HG02852 (cell line): ENCODE data around the gene OSBPL8.
"Not testable (repeated sequence)": the region's sequence is repeated elsewhere in the genome, so short reads cannot be mapped to it uniquely, and the experiment has no call there.

Source experiments
- ATAC-seq: cut with Tn5 transposase; IDR thresholded peaks from one replicate; pipeline ENCODE4 v1.9.1; 2021; ENCODE audit warnings: mild to moderate bottlenecking, moderate library complexity; ENCODE audit not compliant: unreplicated experiment

Gene OSBPL8

GRCh38 chr12:76529226-76529918 lies 30.2 kb downstream of the OSBPL8 start:
- ATAC-seq, result no peak

- no peak for ATAC-seq
Measured at GRCh38 chr12:76523408-76523807, 36.2 kb downstream of the OSBPL8 start.

GRCh38 chr12:76520348-76520747 lies 39.2 kb downstream of the OSBPL8 start:
- ATAC-seq, result no peak

DNA sequence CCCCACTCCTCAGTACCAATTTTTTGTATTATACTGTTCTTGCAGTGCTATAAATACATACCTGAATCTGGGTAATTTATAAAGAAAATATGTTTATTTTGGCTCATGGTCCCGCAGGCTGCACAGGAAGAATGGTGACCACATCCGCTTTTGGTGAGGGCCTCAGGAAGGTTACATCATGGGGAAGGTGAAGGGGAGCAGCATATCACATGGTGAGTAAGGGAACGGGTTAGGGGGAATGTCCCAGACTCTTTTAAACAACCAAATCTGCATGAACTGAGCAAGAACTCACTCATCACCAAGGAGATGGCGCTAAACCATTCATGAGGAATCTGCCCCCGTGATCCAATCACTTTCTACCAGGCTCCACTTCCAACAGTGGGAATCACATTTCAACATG lies 40.0 kb downstream of the OSBPL8 start:
- ATAC-seq, result no peak

DNA sequence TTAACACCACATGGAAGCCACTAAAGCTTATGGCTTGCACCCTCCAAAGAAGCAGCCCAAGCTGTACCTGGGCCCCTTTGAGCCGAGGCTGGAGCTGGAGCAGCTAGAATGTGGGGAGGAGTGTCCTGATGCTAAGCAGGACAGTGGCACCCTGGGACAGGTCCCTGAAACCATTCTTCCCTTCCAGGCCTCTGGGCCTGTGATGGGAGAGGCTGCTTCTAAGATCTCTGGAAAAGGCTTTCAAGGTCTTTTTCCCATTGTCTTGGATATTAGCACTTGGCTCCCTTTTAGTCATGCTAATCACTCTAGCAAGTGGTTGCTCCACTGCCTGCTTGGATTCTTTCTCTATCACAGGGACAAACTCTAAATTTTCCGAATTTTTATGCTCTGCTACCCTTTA lies 40.9 kb downstream of the OSBPL8 start:
- ATAC-seq, result no peak

DNA sequence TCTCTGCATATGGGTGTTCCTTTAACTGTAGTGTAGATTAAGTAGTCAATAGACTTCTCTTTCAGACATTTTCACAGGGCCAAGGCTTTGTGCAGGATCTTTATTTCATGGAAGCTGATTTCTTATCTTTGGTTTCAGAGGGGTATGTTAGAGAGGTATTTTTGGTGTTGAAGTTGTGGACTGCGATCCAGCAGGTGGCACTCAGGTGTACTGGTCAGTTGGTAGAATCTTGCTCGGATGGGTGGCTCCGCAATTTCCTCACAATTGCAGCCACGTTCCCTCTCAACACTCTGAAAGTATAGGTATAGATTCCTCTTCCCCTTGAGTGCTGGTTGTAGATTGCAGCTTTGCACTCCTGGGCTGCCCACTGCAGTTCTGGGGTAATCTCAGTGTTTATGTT lies 44.3 kb downstream of the OSBPL8 start:
- no peak for ATAC-seq

GRCh38 chr12:76511116-76511716 lies 48.4 kb downstream of the OSBPL8 start:
- peak; percentile 93 for ATAC-seq

- ATAC-seq, result no peak
Measured at GRCh38 chr12:76508128-76508980, 51.2 kb downstream of the OSBPL8 start.

DNA sequence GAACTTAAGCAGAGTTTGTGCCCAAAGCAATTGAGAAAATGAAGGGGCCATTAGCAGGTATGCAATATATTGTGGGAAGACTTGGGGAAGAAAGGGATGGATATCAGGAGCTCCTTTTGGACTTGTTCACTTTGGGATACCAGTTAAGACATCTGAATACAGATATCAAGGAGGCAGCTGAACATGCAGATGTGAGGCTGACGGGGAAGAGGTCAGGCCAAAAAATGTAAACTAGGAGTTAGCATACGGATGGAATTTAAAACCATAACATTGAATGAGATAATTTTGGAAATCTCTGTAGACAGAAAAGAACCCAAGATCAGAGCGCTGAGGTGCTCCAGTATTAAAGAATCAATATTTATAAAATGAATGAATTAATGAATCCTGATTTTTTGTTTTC lies 53.4 kb downstream of the OSBPL8 start:
- ATAC-seq, result no peak

- ATAC-seq, result no peak
Measured at GRCh38 chr12:76505050-76505449, 54.5 kb downstream of the OSBPL8 start.

GRCh38 chr12:76504606-76505005 lies 55.0 kb downstream of the OSBPL8 start:
- no peak for ATAC-seq

DNA sequence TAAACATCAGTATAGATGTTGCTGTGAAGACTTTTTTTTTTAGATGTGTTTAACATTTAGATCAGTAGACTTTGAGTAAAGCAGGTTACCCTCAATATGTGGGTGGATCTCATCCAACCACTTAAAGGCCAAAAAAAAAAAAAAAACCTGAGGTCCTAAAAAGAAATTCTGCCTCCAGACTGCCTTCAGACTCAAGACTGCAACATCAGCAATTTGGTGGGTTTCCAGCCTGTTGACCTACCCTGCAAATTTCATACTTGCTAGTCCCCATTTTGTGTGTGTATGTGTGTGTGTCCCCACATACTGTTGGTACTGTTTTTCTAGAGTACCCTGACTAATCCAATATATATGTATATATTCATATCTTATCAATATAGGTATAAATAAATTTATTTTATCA lies 55.6 kb downstream of the OSBPL8 start:
- ATAC-seq, result no peak

GRCh38 chr12:76501390-76501789 lies 58.2 kb downstream of the OSBPL8 start:
- ATAC-seq, result no peak

DNA sequence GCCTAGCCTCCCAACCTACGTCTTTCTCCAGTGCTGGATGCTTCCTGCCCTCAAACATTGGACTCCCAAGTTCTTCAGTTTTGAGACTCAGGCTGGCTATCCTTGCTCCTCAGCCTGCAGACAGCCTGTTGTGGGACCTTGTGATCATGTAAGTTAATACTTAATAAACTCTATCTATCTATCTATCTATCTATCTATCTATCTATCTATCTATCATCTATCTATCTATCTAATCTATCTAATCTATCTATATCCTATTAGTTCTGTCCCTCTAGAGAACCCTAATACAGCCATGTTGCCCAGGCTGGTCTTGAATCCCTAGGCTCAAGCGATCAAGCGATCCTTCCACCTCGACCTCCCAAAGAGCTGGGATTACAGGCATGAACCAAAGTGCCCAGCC lies 60.4 kb downstream of the OSBPL8 start:
- ATAC-seq, result not testable (repeated sequence)

DNA sequence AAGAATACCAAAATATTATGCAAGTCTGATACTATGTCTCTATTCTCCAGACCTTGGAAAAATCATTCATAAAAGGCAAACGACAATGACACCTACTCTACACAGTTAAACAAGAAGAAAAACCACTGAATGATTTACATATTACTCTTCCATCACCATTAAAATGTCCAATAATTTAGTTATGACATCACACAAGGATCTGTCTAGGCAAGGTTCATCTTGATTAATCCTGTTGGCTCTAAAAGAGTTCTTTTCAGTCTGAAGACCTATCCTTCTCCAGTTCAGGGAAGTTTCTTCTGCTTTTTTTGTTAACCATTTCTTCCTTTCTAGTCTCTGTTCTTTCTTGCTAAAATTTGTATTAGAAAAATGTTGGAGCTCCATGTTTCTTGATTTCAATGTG lies 64.0 kb downstream of the OSBPL8 start:
- no peak for ATAC-seq

GRCh38 chr12:76491292-76491691 lies 68.3 kb downstream of the OSBPL8 start:
- no peak for ATAC-seq

- no peak for ATAC-seq
Measured at GRCh38 chr12:76490763-76491162, 68.8 kb downstream of the OSBPL8 start.

GRCh38 chr12:76489737-76490136 lies 69.8 kb downstream of the OSBPL8 start:
- no peak for ATAC-seq

- ATAC-seq, result no peak
Measured at GRCh38 chr12:76486011-76486410, 73.6 kb downstream of the OSBPL8 start.

- ATAC-seq, result no peak
Measured at GRCh38 chr12:76480796-76481195, 78.8 kb downstream of the OSBPL8 start.

DNA sequence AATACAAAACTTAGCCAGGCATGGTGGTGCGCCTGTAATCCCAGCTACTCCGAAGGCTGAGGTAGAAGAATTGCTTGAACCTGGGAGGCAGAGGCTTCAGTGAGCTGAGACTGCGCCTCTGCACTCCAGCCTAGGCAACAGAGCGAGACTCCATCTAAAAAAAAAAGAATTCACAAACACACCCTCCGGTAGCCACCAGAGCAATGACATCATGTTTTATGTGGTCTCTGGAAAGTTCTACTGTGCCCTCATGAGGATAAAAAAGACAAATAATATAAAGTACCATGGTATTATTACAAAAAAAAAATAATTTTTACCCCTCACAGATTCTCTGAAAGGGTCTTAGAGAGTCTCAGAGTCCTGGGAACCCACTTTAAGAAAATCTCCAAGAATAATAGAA lies 81.5 kb downstream of the OSBPL8 start:
- ATAC-seq, result no peak

GRCh38 chr12:76472862-76473261 lies 86.7 kb downstream of the OSBPL8 start:
- not testable (repeated sequence) for ATAC-seq
